Activated naive CD8-positive, alpha-beta T cell (primary cell): ENCODE results near the gene ARR3.
"Not testable (repeated sequence)": the region's sequence is repeated elsewhere in the genome, so short reads cannot be mapped to it uniquely, and the experiment has no call there.

Source experiments
- H3K27ac Mint-ChIP-seq: one replicate; pipeline ENCODE4 v1.8.0; 2021; ENCODE audit warnings: mixed read lengths
- H3K27me3 Mint-ChIP-seq: one replicate; pipeline ENCODE4 v1.8.0; 2021; ENCODE audit warnings: mixed read lengths
- H3K36me3 Mint-ChIP-seq: one replicate; pipeline ENCODE4 v1.8.0; 2021; ENCODE audit warnings: mixed read lengths
- H3K4me1 Mint-ChIP-seq: one replicate; pipeline ENCODE4 v1.8.0; 2021; ENCODE audit warnings: low read depth, mixed read lengths
- H3K4me3 Mint-ChIP-seq: one replicate; pipeline ENCODE4 v1.8.0; 2021; ENCODE audit warnings: mild to moderate bottlenecking, mixed read lengths
- H3K9me3 Mint-ChIP-seq: one replicate; pipeline ENCODE4 v1.8.0; 2021; ENCODE audit warnings: low read depth, mixed read lengths

Gene ARR3

DNA sequence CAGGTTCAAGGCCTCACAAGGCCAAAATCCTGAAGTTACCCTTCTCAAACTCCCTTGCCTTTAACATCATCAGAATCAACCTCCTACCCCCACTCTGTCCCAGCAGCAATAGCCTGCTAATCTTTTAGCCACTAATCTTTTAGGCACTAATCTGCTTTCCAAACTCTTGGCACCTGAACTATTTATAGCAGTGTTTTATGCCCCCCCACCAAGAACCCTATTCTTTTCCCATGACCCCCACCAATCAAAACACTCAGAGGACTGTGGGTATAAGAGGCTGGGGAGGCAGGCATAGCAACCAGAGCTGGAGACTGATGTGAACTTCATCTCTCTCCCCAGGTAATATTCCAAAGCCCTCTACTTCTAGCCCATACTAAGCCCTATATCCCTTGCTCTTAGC lies at the start of gene ARR3:
Gene ARR3, plus strand, starts transcription at position 301 of the 400 bp plus-strand sequence. CDS start 1,052 bp downstream, outside the sequence.
- Mint-ChIP-seq H3K27me3 (no peaks in the 10 kb centered on the region), H3K4me1 (no peaks in the 10 kb centered on the region), H3K4me3 (no peak within 1 kb of the TSS), H3K27ac (no peak within 1 kb of the TSS), H3K9me3 (no peaks in the 10 kb centered on the region), H3K36me3 (peaks cover 3% of the 10 kb centered on the region)

DNA sequence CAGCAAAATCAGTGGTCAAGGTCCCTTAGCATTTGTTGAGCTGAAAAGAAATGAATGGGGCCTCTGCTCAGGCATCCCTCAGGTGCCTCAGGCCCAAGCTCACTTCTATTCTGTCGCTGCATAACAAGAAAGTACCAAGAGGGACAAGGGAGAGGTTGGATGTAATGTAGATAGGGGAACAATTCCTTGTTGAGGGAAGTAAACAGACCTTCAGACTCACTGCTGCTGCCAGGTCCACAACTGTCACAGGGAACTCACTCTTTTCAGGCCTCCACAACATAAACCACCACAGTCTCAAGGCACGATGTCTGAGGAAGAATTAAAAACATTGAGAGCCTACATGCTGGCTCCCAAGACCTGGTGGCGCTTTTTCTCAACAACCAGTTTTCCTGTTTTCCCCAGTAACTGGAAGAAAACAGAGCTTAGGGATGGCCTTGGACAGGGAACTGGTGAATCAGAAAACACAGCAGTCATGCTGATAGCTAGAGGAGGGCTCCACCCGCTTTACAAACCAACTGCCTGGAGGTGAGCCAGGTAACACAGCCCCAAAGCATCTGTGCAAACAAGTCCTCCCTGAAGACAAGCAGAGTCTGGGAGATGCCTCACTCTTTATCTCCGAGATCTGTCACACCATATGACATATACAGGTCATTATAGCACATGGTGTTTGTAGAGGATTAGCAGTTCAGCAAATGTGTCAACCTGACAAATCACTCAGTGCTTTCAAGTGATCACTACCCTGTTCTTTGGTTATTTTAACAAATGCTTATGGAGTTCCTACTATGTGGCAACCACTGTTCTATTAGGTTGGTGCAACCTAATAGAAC lies 48.0 kb upstream of the ARR3 start:
- Mint-ChIP-seq H3K9me3 (no peaks in the 10 kb centered on the region), H3K4me1 (no peaks in the 10 kb centered on the region), H3K4me3 (no peak overlapping the region), H3K27me3 (no peaks in the 10 kb centered on the region), H3K27ac (no peak overlapping the region), H3K36me3 (no peaks in the 10 kb centered on the region)

DNA sequence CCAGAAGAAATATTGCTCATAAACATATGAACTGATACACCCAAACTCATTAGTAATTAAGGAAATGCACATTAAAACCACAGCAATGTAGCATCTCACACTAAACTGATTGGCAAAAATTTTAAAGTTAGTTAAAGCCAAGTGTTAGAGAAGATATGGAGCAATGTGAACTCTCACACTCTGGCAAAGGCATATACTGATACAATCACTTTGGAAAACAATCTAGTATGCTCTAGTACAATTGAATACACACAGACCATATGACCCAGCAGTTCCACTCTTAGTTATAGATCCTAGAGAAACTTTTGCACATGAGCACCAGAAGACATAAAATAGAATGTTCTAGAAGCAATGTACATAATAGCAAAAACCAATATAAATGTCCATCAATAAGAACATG lies 42.1 kb upstream of the ARR3 start:
- H3K4me3 Mint-ChIP-seq = no peak overlapping the region
- no peaks in the 10 kb centered on the region for H3K36me3 Mint-ChIP-seq
- no peak overlapping the region for H3K27ac Mint-ChIP-seq
- no peaks in the 10 kb centered on the region for H3K9me3 Mint-ChIP-seq
- no peaks in the 10 kb centered on the region for H3K27me3 Mint-ChIP-seq
- H3K4me1 Mint-ChIP-seq = no peaks in the 10 kb centered on the region

DNA sequence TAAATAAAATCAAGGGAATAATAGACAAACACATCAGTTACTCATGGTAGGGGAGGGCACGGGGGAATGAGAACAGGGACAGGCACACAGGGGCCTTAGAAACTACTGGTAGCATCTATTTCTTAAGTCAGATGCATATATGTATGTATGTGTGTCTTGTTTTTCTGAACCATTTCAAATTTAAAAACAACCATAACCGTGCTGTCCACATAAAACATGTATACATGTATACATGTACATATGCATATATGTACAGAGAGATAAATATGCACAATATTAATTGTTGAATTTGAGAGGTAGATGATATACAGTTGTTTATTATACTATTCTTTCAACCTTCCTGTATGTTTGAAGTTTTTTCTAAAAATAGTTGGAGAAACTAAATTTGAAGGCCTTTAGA lies 41.4 kb upstream of the ARR3 start:
- Mint-ChIP-seq H3K36me3 (no peaks in the 10 kb centered on the region), H3K27ac (no peak overlapping the region), H3K9me3 (no peaks in the 10 kb centered on the region)

DNA sequence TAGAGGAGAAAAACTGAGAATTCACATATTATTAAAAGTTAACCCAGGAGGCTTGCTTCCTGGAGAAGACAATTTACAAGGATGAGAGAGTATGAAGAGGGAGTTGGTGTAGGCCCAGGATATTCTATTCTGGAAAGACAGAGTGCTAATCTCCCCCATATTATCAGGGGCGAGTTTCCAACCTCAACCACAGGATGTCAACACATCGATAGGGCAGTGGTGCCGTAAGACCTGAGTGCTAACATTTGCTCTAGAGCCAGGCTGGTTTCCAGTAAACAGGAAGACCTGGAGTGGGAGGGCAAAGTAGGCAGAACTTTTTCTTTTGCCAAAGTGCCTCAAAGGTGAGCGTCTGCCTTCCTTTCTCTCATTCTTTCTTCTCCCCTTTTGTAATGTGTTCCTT lies 36.5 kb upstream of the ARR3 start:
- H3K36me3 Mint-ChIP-seq = no peaks in the 10 kb centered on the region
- no peak overlapping the region for H3K4me3 Mint-ChIP-seq
- H3K4me1 Mint-ChIP-seq = no peaks in the 10 kb centered on the region
- no peaks in the 10 kb centered on the region for H3K9me3 Mint-ChIP-seq
- H3K27ac Mint-ChIP-seq = no peak overlapping the region
- no peaks in the 10 kb centered on the region for H3K27me3 Mint-ChIP-seq

More for the DNA sequence above, 41.4 kb upstream of the ARR3 start:
- Mint-ChIP-seq H3K4me3 (no peak overlapping the region), H3K27me3 (no peaks in the 10 kb centered on the region), H3K4me1 (no peaks in the 10 kb centered on the region)

DNA sequence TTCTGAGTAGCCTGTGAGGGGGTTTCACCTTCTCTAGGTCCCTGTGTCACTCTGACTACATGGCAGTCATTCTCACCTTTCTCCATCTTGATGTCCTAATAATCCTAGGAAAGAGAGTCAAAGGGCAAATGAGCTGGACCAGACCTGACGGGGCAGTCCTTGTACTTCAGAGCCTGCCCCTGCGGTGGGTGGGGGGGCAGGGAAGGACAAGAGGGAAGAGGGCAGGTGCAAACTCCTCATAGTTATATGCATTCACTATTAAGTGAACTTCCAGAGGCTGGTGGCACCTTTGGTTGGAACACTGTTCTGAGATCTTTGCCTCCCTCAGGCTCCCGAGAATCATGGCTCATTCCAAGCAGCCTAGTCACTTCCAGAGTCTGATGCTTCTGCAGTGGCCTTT lies 33.8 kb upstream of the ARR3 start, which contains the start of gene AWAT1:
Gene AWAT1, plus strand, starts transcription at position 301 of the 400 bp plus-strand sequence. Its CDS starts 41 bp downstream, at position 342.
- Mint-ChIP-seq H3K4me1 (no peaks in the 10 kb centered on the region), H3K36me3 (no peaks in the 10 kb centered on the region), H3K4me3 (no peak within 1 kb of the TSS), H3K9me3 (no peaks in the 10 kb centered on the region), H3K27me3 (no peaks in the 10 kb centered on the region), H3K27ac (no peak within 1 kb of the TSS)

DNA sequence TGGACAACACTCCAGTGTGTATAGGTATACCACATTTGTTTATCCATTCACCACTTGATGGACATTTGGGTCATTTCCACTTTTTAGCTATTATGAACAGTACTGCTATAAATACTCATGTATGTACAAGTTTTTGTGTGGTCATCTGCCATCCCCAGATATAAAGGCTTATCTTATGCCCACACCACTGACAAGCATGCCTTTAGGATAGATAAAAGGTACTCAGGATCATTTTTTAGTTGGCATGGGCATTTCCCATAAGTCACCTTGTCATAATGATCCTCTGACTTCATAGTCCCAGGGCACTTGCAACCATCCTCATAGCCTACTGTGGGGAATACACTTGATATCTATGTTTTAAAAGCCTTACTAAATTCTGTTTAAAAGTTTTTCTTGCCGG lies 27.4 kb upstream of the ARR3 start:
- Mint-ChIP-seq H3K36me3 (no peaks in the 10 kb centered on the region), H3K27ac (no peak overlapping the region), H3K4me3 (no peak overlapping the region), H3K9me3 (no peaks in the 10 kb centered on the region), H3K27me3 (no peaks in the 10 kb centered on the region), H3K4me1 (no peaks in the 10 kb centered on the region)

DNA sequence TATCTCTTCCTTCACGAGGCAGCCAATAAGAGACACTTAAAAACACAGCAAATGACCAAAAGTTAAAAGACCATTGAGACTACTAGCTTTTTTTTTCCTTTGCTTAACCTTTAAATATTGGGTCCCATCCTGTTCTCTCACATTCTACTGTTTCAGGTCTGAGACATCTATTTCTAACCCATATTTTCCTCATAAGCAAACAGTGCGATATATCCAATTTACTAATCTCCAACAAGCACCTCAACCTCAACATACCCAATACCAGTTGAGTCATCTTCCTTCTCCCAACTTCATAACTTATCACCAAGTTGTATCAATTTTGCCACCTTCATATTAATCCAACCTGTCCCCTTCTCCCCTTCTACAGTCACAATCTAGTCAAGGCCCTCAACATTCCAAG lies 26.6 kb upstream of the ARR3 start:
- Mint-ChIP-seq H3K27ac (no peak overlapping the region), H3K27me3 (no peaks in the 10 kb centered on the region), H3K4me1 (no peaks in the 10 kb centered on the region), H3K9me3 (no peaks in the 10 kb centered on the region), H3K36me3 (no peaks in the 10 kb centered on the region), H3K4me3 (no peak overlapping the region)

DNA sequence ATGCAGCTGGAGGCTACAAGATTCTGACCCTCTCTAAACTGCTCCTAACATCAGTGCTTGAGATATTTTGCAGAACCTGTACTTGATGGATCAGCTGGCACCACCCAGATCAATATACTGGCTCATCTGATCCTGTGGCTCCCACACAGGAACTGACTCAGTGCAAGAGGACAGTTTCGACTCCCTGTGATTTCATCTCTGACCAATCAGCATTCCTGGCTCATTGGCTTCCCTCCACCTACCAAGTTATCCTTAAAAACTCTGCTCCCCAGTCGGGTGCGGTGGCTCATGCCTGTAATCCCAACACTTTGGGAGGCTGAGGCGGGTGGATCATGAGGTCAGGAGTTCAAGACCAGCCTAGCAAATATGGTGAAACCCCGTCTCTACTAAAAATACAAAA lies 24.5 kb upstream of the ARR3 start:
- H3K9me3 Mint-ChIP-seq, H3K4me1 Mint-ChIP-seq, H3K27ac Mint-ChIP-seq, H3K27me3 Mint-ChIP-seq, H3K36me3 Mint-ChIP-seq, H3K4me3 Mint-ChIP-seq: not testable (repeated sequence)

DNA sequence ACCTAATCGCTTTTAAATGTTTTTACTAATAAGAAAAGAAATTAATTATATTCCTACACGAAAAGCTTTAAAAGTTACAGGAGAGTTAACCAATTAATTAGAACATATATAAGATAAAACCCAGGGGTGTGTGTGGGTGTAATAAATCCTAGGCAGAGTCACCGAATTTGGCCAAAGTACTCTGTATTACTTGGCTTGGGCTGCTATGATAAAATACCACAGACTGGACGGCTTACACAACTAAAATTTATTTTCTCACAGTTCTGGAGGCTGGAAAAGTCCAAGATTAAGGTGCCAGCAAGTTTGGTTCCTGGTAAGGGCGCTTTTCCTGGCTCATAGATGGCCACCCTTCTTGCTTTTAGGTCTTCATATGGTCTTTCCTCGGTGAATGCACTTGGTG lies 23.3 kb upstream of the ARR3 start:
- H3K27ac Mint-ChIP-seq = no peak overlapping the region
- no peak overlapping the region for H3K4me3 Mint-ChIP-seq
- H3K9me3 Mint-ChIP-seq = no peaks in the 10 kb centered on the region
- H3K36me3 Mint-ChIP-seq = no peaks in the 10 kb centered on the region
- no peaks in the 10 kb centered on the region for H3K27me3 Mint-ChIP-seq
- H3K4me1 Mint-ChIP-seq = no peaks in the 10 kb centered on the region

DNA sequence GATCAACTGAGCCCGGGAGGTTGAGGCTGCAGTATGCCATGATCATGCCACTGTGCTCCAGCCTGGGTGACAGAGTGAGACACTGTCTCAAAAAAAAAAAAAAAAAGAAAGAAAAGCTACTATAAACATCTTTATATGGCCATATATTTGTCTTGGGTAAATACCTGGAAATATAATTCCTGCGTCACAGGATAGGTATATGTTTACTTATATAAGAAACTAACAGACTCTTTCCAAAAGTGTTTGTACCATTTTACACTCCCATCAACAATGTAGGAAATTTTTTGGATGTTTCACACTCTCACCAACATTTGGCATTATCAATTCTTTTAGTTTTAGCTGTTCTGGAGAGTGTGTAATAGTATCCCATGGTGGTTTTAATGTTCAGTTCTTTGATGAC lies 20.9 kb upstream of the ARR3 start:
- H3K4me3 Mint-ChIP-seq = no peak overlapping the region
- H3K27me3 Mint-ChIP-seq = no peaks in the 10 kb centered on the region
- H3K4me1 Mint-ChIP-seq = no peaks in the 10 kb centered on the region
- no peaks in the 10 kb centered on the region for H3K9me3 Mint-ChIP-seq
- no peak overlapping the region for H3K27ac Mint-ChIP-seq
- no peaks in the 10 kb centered on the region for H3K36me3 Mint-ChIP-seq

DNA sequence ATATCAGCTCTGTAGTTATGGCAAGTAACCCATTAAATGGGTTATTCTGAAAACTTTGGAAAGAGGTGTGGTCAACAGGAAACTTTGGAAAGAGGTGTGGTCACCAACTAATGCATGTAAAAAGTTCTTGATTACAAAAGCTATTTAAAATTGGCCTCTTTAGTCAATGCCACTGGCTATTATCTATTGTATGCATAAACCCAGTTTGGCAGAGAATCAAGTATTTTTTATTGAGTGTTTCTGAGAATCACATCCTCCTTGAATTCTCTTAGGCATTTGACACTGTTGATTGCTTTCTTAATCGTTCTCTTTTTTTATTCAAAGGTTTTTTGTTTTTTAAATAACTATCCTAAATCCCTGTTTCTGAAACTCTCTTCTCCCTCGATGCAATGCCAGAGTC lies 15.6 kb upstream of the ARR3 start:
- H3K27ac Mint-ChIP-seq = no peak overlapping the region

DNA sequence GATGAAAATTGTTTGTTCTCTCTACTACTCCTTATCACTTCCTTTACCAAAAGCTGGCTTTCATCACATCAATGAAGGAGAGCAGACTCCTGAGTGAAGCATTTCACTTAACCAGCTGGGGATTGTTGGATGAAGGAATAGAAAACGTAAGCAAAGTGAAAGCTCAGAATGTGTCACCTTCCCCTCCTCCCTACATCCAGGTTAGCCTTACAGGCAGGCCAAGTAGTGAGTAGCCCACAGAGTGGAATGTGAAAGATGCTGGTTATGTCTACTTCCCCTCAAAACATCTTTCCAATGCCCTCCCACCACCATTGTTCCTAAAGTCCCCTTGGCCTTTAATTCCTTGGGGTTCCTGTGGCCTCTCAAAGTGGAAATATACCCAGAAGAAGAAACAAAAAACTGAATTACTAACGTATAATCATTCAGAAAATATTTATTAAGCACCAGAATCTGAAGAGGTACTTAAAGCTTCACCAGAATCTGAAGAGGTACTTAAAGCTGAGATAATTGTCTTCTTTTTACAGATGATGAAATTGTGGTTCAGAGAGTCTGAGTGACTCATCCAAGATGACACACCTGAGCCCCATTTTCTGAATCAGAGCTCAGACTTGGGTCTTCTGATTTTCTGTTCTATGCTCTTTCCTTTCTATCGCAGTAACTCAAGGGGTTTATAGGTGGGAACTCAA lies 14.6 kb upstream of the ARR3 start:
- Mint-ChIP-seq H3K4me3 (no peak overlapping the region), H3K4me1 (peaks cover 7% of the 10 kb centered on the region), H3K36me3 (peaks cover 15% of the 10 kb centered on the region), H3K9me3 (no peaks in the 10 kb centered on the region), H3K27ac (peak overlapping the region; percentile 46), H3K27me3 (no peaks in the 10 kb centered on the region)

More for the DNA sequence above, 15.6 kb upstream of the ARR3 start:
- Mint-ChIP-seq H3K36me3 (peaks cover 15% of the 10 kb centered on the region), H3K4me3 (no peak overlapping the region), H3K9me3 (no peaks in the 10 kb centered on the region), H3K27me3 (no peaks in the 10 kb centered on the region), H3K4me1 (peaks cover 7% of the 10 kb centered on the region)

DNA sequence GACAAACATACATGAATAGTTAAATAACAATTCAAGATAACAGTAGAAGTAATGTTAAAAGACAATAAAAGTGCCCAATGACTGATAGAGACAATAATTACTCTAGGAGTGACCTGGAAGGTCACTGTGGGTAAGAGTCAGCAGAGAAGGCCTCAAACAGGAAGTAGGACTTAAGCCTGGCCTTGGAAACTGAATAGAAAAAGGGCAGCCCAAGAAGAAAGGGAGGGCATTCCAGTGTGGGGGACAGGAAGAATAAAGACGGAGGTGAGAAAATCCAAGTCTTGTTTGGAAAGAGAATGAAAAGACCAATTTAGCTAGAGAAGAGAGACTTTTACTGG lies 14.1 kb upstream of the ARR3 start:
- H3K27me3 Mint-ChIP-seq = no peaks in the 10 kb centered on the region

DNA sequence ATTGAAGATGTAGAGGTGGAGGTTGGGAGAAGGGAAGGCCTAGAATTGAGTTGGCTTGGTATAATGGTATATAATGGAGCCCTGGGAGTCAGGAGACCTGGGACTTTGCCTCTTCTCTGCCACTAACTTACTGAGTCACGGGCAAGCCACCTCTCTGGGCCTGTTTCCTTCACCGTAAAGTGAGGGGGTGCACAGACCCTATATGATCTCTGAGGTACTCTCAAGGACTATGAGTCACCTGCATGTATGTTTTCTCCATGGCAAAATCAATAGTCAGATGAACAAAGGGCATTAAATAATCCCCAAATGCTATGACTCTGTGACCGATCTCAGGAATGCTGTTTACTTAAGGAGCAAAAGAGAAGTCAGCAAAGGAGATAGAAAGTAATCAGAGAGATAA lies 13.2 kb upstream of the ARR3 start:
- no peak overlapping the region for H3K27ac Mint-ChIP-seq

More for the DNA sequence above, 14.1 kb upstream of the ARR3 start:
- peaks cover 15% of the 10 kb centered on the region for H3K36me3 Mint-ChIP-seq
- H3K9me3 Mint-ChIP-seq = no peaks in the 10 kb centered on the region
- H3K27ac Mint-ChIP-seq = no peak overlapping the region
- H3K4me3 Mint-ChIP-seq = no peak overlapping the region
- H3K4me1 Mint-ChIP-seq = peaks cover 7% of the 10 kb centered on the region

More for the DNA sequence above, 13.2 kb upstream of the ARR3 start:
- no peaks in the 10 kb centered on the region for H3K27me3 Mint-ChIP-seq
- H3K4me1 Mint-ChIP-seq = peaks cover 7% of the 10 kb centered on the region
- peaks cover 15% of the 10 kb centered on the region for H3K36me3 Mint-ChIP-seq
- H3K4me3 Mint-ChIP-seq = no peak overlapping the region
- no peaks in the 10 kb centered on the region for H3K9me3 Mint-ChIP-seq
